Progenitor cell of endocrine pancreas (in vitro differentiated cells): ENCODE measurements around the gene PTPN2. TPM values are rescaled to one million over a fixed set of nuclear protein-coding genes. Genes with fewer than 3 reads are reported as not detected.

Experiments
- DNase-seq: peaks from one replicate; pipeline ENCODE4 v3.0.0; 2021; ENCODE audit warnings: low spot score; ENCODE audit not compliant: unreplicated experiment
- H3K27ac Mint-ChIP-seq: 2 replicates; pipeline ENCODE4 v1.8.0; 2021; ENCODE audit warnings: mild to moderate bottlenecking, moderate library complexity, mixed read lengths
- H3K27me3 Mint-ChIP-seq: 2 replicates; pipeline ENCODE4 v1.8.0; 2021; ENCODE audit warnings: mixed read lengths
- H3K36me3 Mint-ChIP-seq: 2 replicates; pipeline ENCODE4 v1.8.0; 2022; ENCODE audit warnings: mixed read lengths; ENCODE audit not compliant: insufficient read depth
- H3K4me1 Mint-ChIP-seq: 2 replicates; pipeline ENCODE4 v1.8.0; 2021; ENCODE audit warnings: low read depth, mixed read lengths
- H3K4me3 Mint-ChIP-seq: 2 replicates; pipeline ENCODE4 v1.8.0; 2021; ENCODE audit warnings: low read depth, mild to moderate bottlenecking, moderate library complexity, mixed read lengths
- H3K9me3 Mint-ChIP-seq: 2 replicates; pipeline ENCODE4 v1.8.0; 2021; ENCODE audit warnings: low read depth, mixed read lengths
- CTCF ChIP-seq: fragments of 200-600 bp; sonication (generic); IDR thresholded peaks from one replicate; pipeline ENCODE4 v1.5.0; 2021; ENCODE audit warnings: antibody characterized with exemption, mild to moderate bottlenecking; ENCODE audit not compliant: unreplicated experiment
- total RNA-seq: library from RNA; stranded (reverse); gene quantifications from 2 replicates; pipeline ENCODE4 v1.2.1, GENCODE V29; 2021

PTPN2 gene
- total RNA-seq, 1 donor from 2014 or later, result 45.1 TPM

- Mint-ChIP-seq H3K4me3 (no peak overlapping the region), H3K27me3 (no peaks in the 10 kb centered on the region), H3K4me1 (peaks cover 5% of the 10 kb centered on the region), H3K9me3 (peaks cover 3% of the 10 kb centered on the region), H3K36me3 (peaks cover 11% of the 10 kb centered on the region), H3K27ac (peak overlapping the region; percentile 49)
- TF ChIP-seq CTCF, result no peak
- DNase-seq, result no peak
Observed at GRCh38 chr18:12872408-12872807, 11.6 kb downstream of the PTPN2 start.

GRCh38 chr18:12868576-12868975, 15.5 kb downstream of the PTPN2 start:
- peaks cover 3% of the 10 kb centered on the region for H3K9me3 Mint-ChIP-seq
- H3K4me3 Mint-ChIP-seq, result no peak overlapping the region
- no peak for TF ChIP-seq CTCF
- H3K36me3 Mint-ChIP-seq, result peaks cover 7% of the 10 kb centered on the region
- H3K4me1 Mint-ChIP-seq, result no peaks in the 10 kb centered on the region
- no peak overlapping the region for H3K27ac Mint-ChIP-seq
- no peaks in the 10 kb centered on the region for H3K27me3 Mint-ChIP-seq
- DNase-seq, result no peak

- no peaks in the 10 kb centered on the region for H3K27me3 Mint-ChIP-seq
- no peak for DNase-seq
- H3K9me3 Mint-ChIP-seq, result peaks cover 3% of the 10 kb centered on the region
- H3K4me1 Mint-ChIP-seq, result peaks cover 5% of the 10 kb centered on the region
- peaks cover 4% of the 10 kb centered on the region for H3K36me3 Mint-ChIP-seq
- peak overlapping the region; percentile 2 for H3K27ac Mint-ChIP-seq
- TF ChIP-seq CTCF, result no peak
- H3K4me3 Mint-ChIP-seq, result no peak overlapping the region
Observed at GRCh38 chr18:12867441-12868123, 16.5 kb downstream of the PTPN2 start.

GRCh38 chr18:12863687-12864216, 20.3 kb downstream of the PTPN2 start:
- TF ChIP-seq CTCF, result no peak
- Mint-ChIP-seq H3K27ac (no peak overlapping the region), H3K4me1 (peaks cover 17% of the 10 kb centered on the region), H3K27me3 (no peaks in the 10 kb centered on the region), H3K4me3 (no peak overlapping the region), H3K9me3 (no peaks in the 10 kb centered on the region), H3K36me3 (no peaks in the 10 kb centered on the region)
- DNase-seq, result no peak

- DNase-seq, result no peak
- Mint-ChIP-seq H3K27ac (peak overlapping the region; percentile 90), H3K4me1 (peaks cover 17% of the 10 kb centered on the region), H3K36me3 (no peaks in the 10 kb centered on the region), H3K4me3 (no peak overlapping the region), H3K27me3 (no peaks in the 10 kb centered on the region), H3K9me3 (no peaks in the 10 kb centered on the region)
- TF ChIP-seq CTCF, result no peak
Observed at GRCh38 chr18:12862874-12863482, 21.1 kb downstream of the PTPN2 start.
